ENCODE data around the gene ATXN1. TPM values are rescaled to one million over a fixed set of nuclear protein-coding genes. Genes with fewer than 3 reads are reported as not detected.

ATXN1 gene
- total RNA-seq, 1 donor from 2014 or later: 18.4 TPM

- peak; percentile 70 for FAIRE-seq
- H3K36me3 ChIP-seq (ENCODE audit: control insufficient read depth, insufficient read depth, low read length): no peaks in the 10 kb centered on the region
- peak; percentile 91 for DNase-seq (ENCODE audit: low read depth)
- H3K27me3 ChIP-seq (ENCODE audit: control insufficient read depth, insufficient read depth, low read length): no peaks in the 10 kb centered on the region
- no peak overlapping the region for H3K4me3 ChIP-seq (ENCODE audit: low read depth, low read length)
- TF ChIP-seq CTCF (IDR thresholded peaks at IDR 0.05; ENCODE audit: insufficient read depth, low read length, severe bottlenecking): no peak
Observed at GRCh38 chr6:16334671-16335070, 426.6 kb downstream of the ATXN1 start.

- no peak for FAIRE-seq
- Histone ChIP-seq H3K4me3 (ENCODE audit: low read depth, low read length) (no peak overlapping the region), H3K36me3 (ENCODE audit: control insufficient read depth, insufficient read depth, low read length) (no peaks in the 10 kb centered on the region), H3K27me3 (ENCODE audit: control insufficient read depth, insufficient read depth, low read length) (no peaks in the 10 kb centered on the region)
- DNase-seq (ENCODE audit: low read depth): peak; percentile 93
- no peak for TF ChIP-seq CTCF (IDR thresholded peaks at IDR 0.05; ENCODE audit: insufficient read depth, low read length, severe bottlenecking)
Observed at GRCh38 chr6:16333580-16333979, 427.7 kb downstream of the ATXN1 start.

- DNase-seq (ENCODE audit: low read depth) (peak; percentile 53), FAIRE-seq (no peak)
- H3K4me3 ChIP-seq (ENCODE audit: low read depth, low read length): no peak overlapping the region
Observed at GRCh38 chr6:16332175-16332542, 429.1 kb downstream of the ATXN1 start.

GRCh38 chr6:16331384-16332174 is 429.7 kb downstream of the ATXN1 start:
- peaks cover 6% of the 10 kb centered on the region for H3K36me3 ChIP-seq (ENCODE audit: control insufficient read depth, insufficient read depth, low read length)
- H3K27me3 ChIP-seq (ENCODE audit: control insufficient read depth, insufficient read depth, low read length): no peaks in the 10 kb centered on the region
- FAIRE-seq: no peak
- TF ChIP-seq CTCF (IDR thresholded peaks at IDR 0.05; ENCODE audit: insufficient read depth, low read length, severe bottlenecking): peak; percentile 81
- peak; percentile 60 for DNase-seq (ENCODE audit: low read depth)
- no peak overlapping the region for H3K4me3 ChIP-seq (ENCODE audit: low read depth, low read length)

More at GRCh38 chr6:16332175-16332542, 429.1 kb downstream of the ATXN1 start:
- peak; percentile 82 for TF ChIP-seq CTCF (IDR thresholded peaks at IDR 0.05; ENCODE audit: insufficient read depth, low read length, severe bottlenecking)
- H3K36me3 ChIP-seq (ENCODE audit: control insufficient read depth, insufficient read depth, low read length): peaks cover 2% of the 10 kb centered on the region
- no peaks in the 10 kb centered on the region for H3K27me3 ChIP-seq (ENCODE audit: control insufficient read depth, insufficient read depth, low read length)

GRCh38 chr6:16329233-16329632 is 432.0 kb downstream of the ATXN1 start:
- Histone ChIP-seq H3K36me3 (ENCODE audit: control insufficient read depth, insufficient read depth, low read length) (peaks cover 8% of the 10 kb centered on the region), H3K27me3 (ENCODE audit: control insufficient read depth, insufficient read depth, low read length) (no peaks in the 10 kb centered on the region), H3K4me3 (ENCODE audit: low read depth, low read length) (no peak overlapping the region)
- no peak for TF ChIP-seq CTCF (IDR thresholded peaks at IDR 0.05; ENCODE audit: insufficient read depth, low read length, severe bottlenecking)
- DNase-seq (ENCODE audit: low read depth): no peak
- no peak for FAIRE-seq
